GM12878 (cell line): ENCODE data around the gene UBTF. TPM values are rescaled to one million over a fixed set of nuclear protein-coding genes. Genes with fewer than 3 reads are reported as not detected.
A peak's percentile ranks its signal among the peaks of the same experiment; 100 is the strongest.

ENCODE experiments used
- ATAC-seq: fragments of 200-7000 bp; cut with Tn5 transposase; 3 replicates; pipeline ENCODE4 v1.9.1; 2020; ENCODE audit warnings: mild to moderate bottlenecking, moderate library complexity
- BruUV-seq: library from RNA; stranded (reverse); fragments of 400-500 nt; replicated peaks from 2 replicates; lab custom pipeline; 2021; lab: Mats Ljungman, UMichigan
- CTCF ChIA-PET: fragments of 300-600 bp; sonication (Branson Sonifier 250); formaldehyde crosslinking; extraction: SDS; loops from one replicate; lab custom pipeline; 2021; ENCODE audit warnings: inconsistent platforms; lab: Yijun Ruan, JAX
- POLR2A ChIA-PET: fragments of 350-600 bp; formaldehyde crosslinking; extraction: SDS; loops from one replicate; lab custom pipeline; 2021; ENCODE audit warnings: inconsistent platforms; lab: Charles Lee
- RAD21 ChIA-PET: fragments of 300-600 bp; sonication (Branson Sonifier 250); formaldehyde crosslinking; loops from one replicate; lab custom pipeline; 2023; ENCODE audit warnings: antibody characterized with exemption; ENCODE audit not compliant: unreplicated experiment; lab: Charles Lee
- SMC1A ChIA-PET: fragments of 300-600 bp; sonication (Branson Sonifier 250); formaldehyde crosslinking; loops from one replicate; lab custom pipeline; 2023; ENCODE audit not compliant: unreplicated experiment, uncharacterized antibody; lab: Charles Lee
- DNase-seq: peaks from one replicate; pipeline ENCODE4 v3.0.0-alpha.2; 2011; ENCODE audit warnings: low read depth, low spot score
- FAIRE-seq: peaks from 3 replicates; lab custom pipeline; 2011; peaks lifted over from hg19 to GRCh38; lab: Jason Lieb, UNC
- H2AFZ ChIP-seq: 2 replicates; pipeline ENCODE4 v1.6.0; 2011; ENCODE audit warnings: low read depth, low read length, control low read depth; ENCODE audit not compliant: control insufficient read depth
- H3K27ac ChIP-seq: 2 replicates; pipeline ENCODE4 v1.5.1; 2011; ENCODE audit warnings: control low read depth; ENCODE audit not compliant: control insufficient read depth, insufficient read depth
- H3K27me3 ChIP-seq, 2 experiments: replicated peaks in 1 of 2; 2 replicates each; pipeline versions ENCODE4 v1.6.0 to v1.6.1; 2011; ENCODE audit warnings: low read length in 1 of 2; ENCODE audit not compliant: control insufficient read depth in 2 of 2, insufficient read depth in 2 of 2
- H3K36me3 ChIP-seq, 2 experiments: 2 replicates each; pipeline ENCODE4 v1.5.1; 2011; ENCODE audit warnings: low read length in 1 of 2; ENCODE audit not compliant: control insufficient read depth in 2 of 2, insufficient read depth in 2 of 2
- H3K4me1 ChIP-seq: 2 replicates; pipeline ENCODE4 v1.6.1; 2011; ENCODE audit warnings: mild to moderate bottlenecking, low read length, moderate library complexity, mixed read lengths; ENCODE audit not compliant: control insufficient read depth, insufficient read depth
- H3K4me2 ChIP-seq: 2 replicates; pipeline ENCODE4 v1.6.0; 2011; ENCODE audit warnings: control low read depth; ENCODE audit not compliant: control insufficient read depth, insufficient read depth
- H3K4me3 ChIP-seq: fragments of 200-600 bp; sonication (generic); 2 replicates; pipeline ENCODE4 v1.5.1; 2016
- H3K79me2 ChIP-seq: 2 replicates; pipeline ENCODE4 v1.6.0; 2011; ENCODE audit warnings: low read length; ENCODE audit not compliant: control insufficient read depth, insufficient read depth
- H3K9ac ChIP-seq: 2 replicates; pipeline ENCODE4 v1.8.0; 2011; ENCODE audit warnings: low read length, control low read depth, mixed read lengths; ENCODE audit not compliant: control insufficient read depth, insufficient read depth
- H3K9me3 ChIP-seq: replicated peaks from 3 replicates; pipeline ENCODE4 v1.5.1; 2011; ENCODE audit warnings: mild to moderate bottlenecking, low read length; ENCODE audit not compliant: control insufficient read depth, insufficient read depth
- H4K20me1 ChIP-seq: 2 replicates; pipeline ENCODE4 v1.6.0; 2011; ENCODE audit not compliant: control insufficient read depth, insufficient read depth
- BHLHE40 ChIP-seq, 2 experiments: fragments of 450-650 bp in 1 of 2; IDR thresholded peaks; 2 replicates each; pipeline ENCODE4 v1.6.1; 2011 to 2017; ENCODE audit warnings: low read depth in 2 of 2, borderline replicate concordance in 1 of 2, improper control_type of control experiment in 1 of 2, low read length in 1 of 2, mild to moderate bottlenecking in 1 of 2
- DPF2 ChIP-seq: fragments of 450-650 bp; IDR thresholded peaks from 2 replicates; pipeline ENCODE4 v1.6.1; 2017; ENCODE audit warnings: mild to moderate bottlenecking
- EED ChIP-seq: sonication (generic); IDR thresholded peaks from 2 replicates; pipeline ENCODE4 v1.6.1; 2016; ENCODE audit warnings: antibody characterized with exemption, low read depth
- GATAD2B ChIP-seq: fragments of 450-650 bp; conservative IDR thresholded peaks from 2 replicates; pipeline ENCODE4 v1.6.1; 2017; ENCODE audit warnings: low read depth, mild to moderate bottlenecking, moderate library complexity
- IKZF1 ChIP-seq: fragments of 450-650 bp; conservative IDR thresholded peaks from 2 replicates; pipeline ENCODE4 v1.6.1; 2017; ENCODE audit warnings: antibody characterized with exemption, mild to moderate bottlenecking
- IKZF2 ChIP-seq, 2 experiments: fragments of 450-650 bp; IDR thresholded peaks; 2 replicates each; pipeline ENCODE4 v1.6.1; 2017; ENCODE audit warnings: mild to moderate bottlenecking in 2 of 2, moderate library complexity in 2 of 2
- KAT2A ChIP-seq: conservative IDR thresholded peaks from 2 replicates; pipeline ENCODE4 v1.6.1; 2011; ENCODE audit warnings: low read depth, low read length; ENCODE audit not compliant: control insufficient read depth
- LARP7 ChIP-seq: fragments of 450-650 bp; IDR thresholded peaks from 2 replicates; pipeline ENCODE4 v1.6.1; 2017; ENCODE audit warnings: mild to moderate bottlenecking
- MEF2B ChIP-seq: fragments of 450-650 bp; IDR thresholded peaks from 2 replicates; pipeline ENCODE4 v1.6.1; 2018; ENCODE audit warnings: mild to moderate bottlenecking, moderate library complexity; ENCODE audit not compliant: partially characterized antibody, poor library complexity, severe bottlenecking
- NBN ChIP-seq: fragments of 450-650 bp; IDR thresholded peaks from 2 replicates; pipeline ENCODE4 v1.6.1; 2016
- NFYA ChIP-seq: IDR thresholded peaks from 2 replicates; pipeline ENCODE4 v1.6.1; 2011; ENCODE audit warnings: low read depth, mild to moderate bottlenecking, low read length, improper control_type of control experiment, borderline replicate concordance
- POLR2A ChIP-seq: IDR thresholded peaks from 2 replicates; pipeline ENCODE4 v1.6.1; 2011; ENCODE audit warnings: low read depth, mild to moderate bottlenecking, low read length
- RELB ChIP-seq: fragments of 450-650 bp; IDR thresholded peaks from 2 replicates; pipeline ENCODE4 v1.6.1; 2017; ENCODE audit warnings: low read depth, mild to moderate bottlenecking, moderate library complexity
- RUNX3 ChIP-seq: IDR thresholded peaks from 2 replicates; pipeline ENCODE4 v1.6.1; 2012; ENCODE audit warnings: low read length, inconsistent platforms
- SMAD5 ChIP-seq: IDR thresholded peaks from 2 replicates; pipeline ENCODE4 v1.6.1; 2016; ENCODE audit warnings: antibody characterized with exemption, low read depth
- SMARCA5 ChIP-seq: fragments of 450-650 bp; IDR thresholded peaks from 2 replicates; pipeline ENCODE4 v1.6.1; 2017; ENCODE audit warnings: mild to moderate bottlenecking
- SUPT20H ChIP-seq: IDR thresholded peaks from 2 replicates; pipeline ENCODE4 v1.6.1; 2011; ENCODE audit warnings: low read depth, mild to moderate bottlenecking, low read length, moderate library complexity, borderline replicate concordance; ENCODE audit not compliant: control insufficient read depth
- YBX1 ChIP-seq: fragments of 450-650 bp; IDR thresholded peaks from 2 replicates; pipeline ENCODE4 v1.6.1; 2016; ENCODE audit warnings: antibody characterized with exemption
- ZBTB4 ChIP-seq: fragments of 450-650 bp; formaldehyde crosslinking; IDR thresholded peaks from 2 replicates; pipeline ENCODE4 v1.4.0; 2022; ENCODE audit warnings: mild to moderate bottlenecking, moderate library complexity
- ZZZ3 ChIP-seq: IDR thresholded peaks from 2 replicates; pipeline ENCODE4 v1.6.1; 2011; ENCODE audit warnings: low read depth; ENCODE audit not compliant: control insufficient read depth, insufficient read length
- WGBS: methylation state at CpG from one replicate; pipeline ENCODE4 v1.1.6; 2016; ENCODE audit warnings: low lambda C conversion rate; ENCODE audit not compliant: insufficient replicate concordance, insufficient coverage; ENCODE audit errors: missing lambda C conversion rate; 5-methylcytosine and 5-hydroxymethylcytosine counted together
- in situ Hi-C: fragments of 300-500 bp; cut with MboI; formaldehyde crosslinking; loops from 9 replicates; pipeline ENCODE4 v1.14.3; 2018; ENCODE audit warnings: mixed read lengths
- intact Hi-C: fragments of 100-400 bp; cut with micrococcal nuclease; formaldehyde crosslinking; loops from one replicate; pipeline ENCODE4 v1.14.2; 2022; ENCODE audit not compliant: unreplicated experiment
- polyA plus RNA-seq, 11 experiments: library from polyadenylated mRNA; depleted of rRNA in 4 of 11; unstranded in 6 of 11; stranded (reverse) in 5 of 11; fragments of >200 nt; fragmentation: Nextera tagmentation in 4 of 11; fragmentation: Illumina TruSeq in 1 of 11; extraction: Ambion mirVana in 4 of 11; extraction: Trizol in 1 of 11; gene quantifications; 1 replicate in 1 of 11; 2 replicates in 10 of 11; pipeline versions ENCODE4 v1.2.1 to v1.2.3, GENCODE V29; 2011 to 2016; ENCODE audit warnings: inconsistent platforms in 2 of 11, missing spikeins in 2 of 11, low read depth in 1 of 11
- total RNA-seq, 4 experiments: library from RNA; depleted of rRNA in 3 of 4; stranded (reverse); fragments of >200 nt in 3 of 4; fragmentation: Illumina TruSeq in 1 of 4; extraction: Trizol in 1 of 4; gene quantifications; 2 replicates each; pipeline versions ENCODE4 v1.2.1 to v1.2.3, GENCODE V29; 2013 to 2021

The UBTF gene
- total and polyA plus RNA-seq, 10 of the 15 experiments (the other 5 are each of a cell fraction or from before 2014, with no cell fraction given), result 2.2 to 124 (median 79.6) TPM

DNA sequence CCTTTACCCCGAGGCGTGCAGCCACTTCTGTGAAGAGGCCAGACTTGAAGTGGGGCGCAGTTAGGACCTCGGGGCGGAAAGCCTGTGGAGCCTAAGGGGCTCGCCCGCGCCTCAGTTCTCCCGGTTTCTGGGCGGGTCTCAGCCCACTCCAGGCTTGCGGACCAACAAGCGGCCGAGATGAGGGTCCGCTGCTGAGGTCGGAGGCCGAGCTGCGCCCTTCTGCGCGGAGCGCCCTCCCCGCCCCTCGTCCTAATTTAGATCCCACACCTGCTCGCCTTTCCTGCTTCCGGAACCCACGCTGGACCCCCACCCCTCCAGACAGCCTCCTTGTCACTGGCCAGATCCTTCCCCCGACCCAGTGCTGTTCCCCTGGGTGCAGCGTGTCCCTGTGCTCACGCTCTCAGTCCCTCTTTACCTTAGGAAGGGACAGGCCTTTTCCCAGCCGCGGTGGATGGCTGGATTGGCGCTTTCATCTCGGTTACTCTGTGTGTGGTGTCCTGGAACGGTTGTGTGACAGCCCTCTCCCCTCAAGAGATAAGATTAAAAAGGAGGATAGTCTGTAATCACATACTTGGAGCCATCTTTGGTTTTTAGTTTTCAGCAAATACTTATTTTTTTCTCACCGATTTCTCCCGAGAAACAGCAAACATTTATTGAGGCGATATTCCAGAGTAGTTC, 18.9 kb downstream of the UBTF start:
- ChIA-PET CTCF (interaction anchor here (1.0 to 5.6 kb wide), 6 partner anchors 10 to 145 kb away, joined by 3 to 45 read pairs (median 18); partner anchors contain the start of genes GRN and TMUB2), RAD21 (interaction anchor here (0.6 to 1.9 kb wide), 3 partner anchors 8 to 17 kb away, joined by 3 to 6 read pairs (median 4); no protein-coding TSS in a partner anchor), POLR2A (interaction anchor here (1.1 to 4.9 kb wide), 5 partner anchors 9 to 77 kb away, joined by 3 to 30 read pairs (median 8); partner anchors contain the start of genes HDAC5 and TMUB2), SMC1A (interaction anchor here (1.1 to 2.8 kb wide), 3 partner anchors 9 to 126 kb away, joined by 4 to 18 read pairs (median 13); no protein-coding TSS in a partner anchor)
- Histone ChIP-seq H3K4me1 (peaks cover 16% of the 10 kb centered on the region), H3K27ac (peak overlapping the region; percentile 98), H2AFZ (peak overlapping the region; percentile 72), H3K4me2 (peak overlapping the region; percentile 99), H3K4me3 (peak overlapping the region; percentile 74), H3K27me3 (no peaks in the 10 kb centered on the region), H3K9me3 (no peaks in the 10 kb centered on the region), H3K79me2 (peaks cover 33% of the 10 kb centered on the region), H4K20me1 (no peaks in the 10 kb centered on the region), H3K36me3 (peaks cover 2 to 4% of the 10 kb centered on the region in 2 experiments; a peak in 3 of 4 replicates), H3K9ac (peak overlapping the region; percentile 98)
- intact Hi-C loops (loop anchor here (5.0 kb wide), 1 partner anchor 147 kb away; the partner anchor contains the start of gene GRN), in situ Hi-C loops (loop anchor here (5.0 to 25.0 kb wide), 2 partner anchors 127 to 312 kb away; partner anchors contain the start of gene GPATCH8)
- FAIRE-seq (no peak), DNase-seq (no peak), ATAC-seq (peak; percentile 4)
- WGBS, result 6% methylated on average over 34 of the region's 36 CpGs
- BruUV-seq, result TSS peak; percentile 84
- TF ChIP-seq SMARCA5 (peak; percentile 53; the same call in 1 of the 2 replicates), ZZZ3 (no peak), ZBTB4 (CRISPR knock-in tag) (no peak), IKZF2 (IDR thresholded peaks at IDR 0.05) (peak; percentile 37 to 45; a peak in 1 of 4 replicates), SMAD5 (peak; percentile 31; the same call in 1 of the 2 replicates), RUNX3 (no peak), DPF2 (peak; percentile 49; the same call in 1 of the 2 replicates), POLR2A (peak; percentile 86), NBN (peak; percentile 41; the same call in 1 of the 2 replicates), YBX1 (no peak), IKZF1 (peak; percentile 69), LARP7 (0 out of 2 replicates have a peak, but pooled peaks have one; percentile 29), EED (peak; percentile 22; the same call in 1 of the 2 replicates), GATAD2B (0 out of 2 replicates have a peak, but pooled peaks have one; percentile 56), SUPT20H (no peak), BHLHE40 (IDR thresholded peaks at IDR 0.05; ENCODE audit: borderline replicate concordance in 1 of 2, low read depth in 2 of 2, low read length in 1 of 2) (peak in 1 of 2 experiments; percentile 26; a peak in 1 of 4 replicates), MEF2B (peak; percentile 54), NFYA (no peak), RELB (peak; percentile 33; the same call in 1 of the 2 replicates), KAT2A (no peak)
